GM23338 (cell line): ENCODE data around the gene C10orf71. TPM values are rescaled to one million over a fixed set of nuclear protein-coding genes. Genes with fewer than 3 reads are reported as not detected.

Source experiments
- ATAC-seq: fragments of 200-7000 bp; cut with Tn5 transposase; 3 replicates; pipeline ENCODE4 v1.9.1; 2020
- DNase-seq: peaks from one replicate; pipeline ENCODE4 v3.0.0-alpha.2; 2015; ENCODE audit warnings: low spot score
- H2AFZ ChIP-seq: fragments of 200-600 bp; sonication (generic); 2 replicates; pipeline ENCODE4 v1.8.0; 2016; ENCODE audit warnings: antibody characterized with exemption, mild to moderate bottlenecking, moderate library complexity
- H3F3A ChIP-seq: fragments of 200-600 bp; sonication (generic); replicated peaks from 2 replicates; pipeline ENCODE4 v1.8.0; 2017; ENCODE audit warnings: antibody characterized with exemption, mixed run types, low read depth
- H3K27ac ChIP-seq: fragments of 200-600 bp; sonication (generic); 2 replicates; pipeline ENCODE4 v1.6.1; 2016; ENCODE audit warnings: low read depth
- H3K27me3 ChIP-seq: fragments of 200-600 bp; sonication (generic); 2 replicates; pipeline ENCODE4 v1.8.0; 2016; ENCODE audit warnings: mild to moderate bottlenecking, mixed run types, moderate library complexity; ENCODE audit not compliant: insufficient read depth
- H3K36me3 ChIP-seq: fragments of 200-600 bp; sonication (generic); 2 replicates; pipeline ENCODE4 v1.8.0; 2016; ENCODE audit warnings: mild to moderate bottlenecking; ENCODE audit not compliant: insufficient read depth
- H3K4me1 ChIP-seq: fragments of 200-600 bp; sonication (generic); 2 replicates; pipeline ENCODE4 v1.8.0; 2016; ENCODE audit warnings: mild to moderate bottlenecking, moderate library complexity; ENCODE audit not compliant: insufficient read depth
- H3K4me2 ChIP-seq: fragments of 200-600 bp; sonication (generic); 2 replicates; pipeline ENCODE4 v1.7.1; 2017; ENCODE audit warnings: mixed run types
- H3K4me3 ChIP-seq: fragments of 200-600 bp; sonication (generic); 2 replicates; pipeline ENCODE4 v1.6.1; 2016; ENCODE audit warnings: mixed run types
- H3K79me2 ChIP-seq: fragments of 200-600 bp; sonication (generic); replicated peaks from 2 replicates; pipeline ENCODE4 v1.8.0; 2017; ENCODE audit warnings: mild to moderate bottlenecking; ENCODE audit not compliant: insufficient read depth
- H3K9me2 ChIP-seq: fragments of 200-600 bp; sonication (generic); 2 replicates; pipeline ENCODE4 v1.8.0; 2017; ENCODE audit not compliant: insufficient read depth
- H4K20me1 ChIP-seq: fragments of 200-600 bp; sonication (generic); replicated peaks from 2 replicates; pipeline ENCODE4 v1.8.0; 2017; ENCODE audit warnings: mild to moderate bottlenecking; ENCODE audit not compliant: insufficient read depth
- H3K27ac Mint-ChIP-seq: 2 replicates; pipeline ENCODE4 v1.8.0; 2020; ENCODE audit warnings: inconsistent platforms, mild to moderate bottlenecking, moderate library complexity, mixed read lengths
- H3K27me3 Mint-ChIP-seq: 3 replicates; pipeline ENCODE4 v1.8.0; 2022; ENCODE audit warnings: low read depth, mild to moderate bottlenecking, moderate library complexity, mixed read lengths, inconsistent platforms; ENCODE audit not compliant: insufficient read depth, poor library complexity
- H3K36me3 Mint-ChIP-seq: 3 replicates; pipeline ENCODE4 v1.8.0; 2021; ENCODE audit warnings: low read depth, mild to moderate bottlenecking, inconsistent platforms, moderate library complexity, mixed read lengths
- H3K4me1 Mint-ChIP-seq: 3 replicates; pipeline ENCODE4 v1.8.0; 2020; ENCODE audit warnings: mild to moderate bottlenecking, inconsistent platforms, mixed read lengths
- H3K4me3 Mint-ChIP-seq: 3 replicates; pipeline ENCODE4 v1.8.0; 2021; ENCODE audit warnings: moderate library complexity, mild to moderate bottlenecking, inconsistent platforms, mixed read lengths
- H3K9me3 Mint-ChIP-seq: 3 replicates; pipeline ENCODE4 v1.8.0; 2020; ENCODE audit warnings: moderate library complexity, mild to moderate bottlenecking, inconsistent platforms, mixed read lengths
- CTCF ChIP-seq, 2 experiments: fragments of 200-600 bp in 1 of 2; sonication (generic) in 1 of 2; conservative IDR thresholded peaks; 2 replicates each; pipeline versions ENCODE4 v1.5.1 to v1.6.1; 2016 to 2017; ENCODE audit warnings: antibody characterized with exemption in 2 of 2, low read depth in 2 of 2, mild to moderate bottlenecking in 2 of 2, moderate library complexity in 1 of 2
- ETS1 ChIP-seq: IDR thresholded peaks from 2 replicates; pipeline ENCODE4 v1.6.1; 2016; ENCODE audit warnings: antibody characterized with exemption
- EZH2phosphoT487 ChIP-seq: fragments of 200-600 bp; sonication (generic); IDR thresholded peaks from one replicate; pipeline ENCODE4 v1.8.1; 2018; ENCODE audit warnings: antibody characterized with exemption; ENCODE audit not compliant: unreplicated experiment
- NANOG ChIP-seq: IDR thresholded peaks from 2 replicates; pipeline ENCODE4 v1.6.1; 2016; ENCODE audit warnings: antibody characterized with exemption, borderline replicate concordance
- POLR2AphosphoS5 ChIP-seq: IDR thresholded peaks from 2 replicates; pipeline ENCODE4 v1.6.1; 2016; ENCODE audit warnings: antibody characterized with exemption, low read depth
- REST ChIP-seq: IDR thresholded peaks from one replicate; pipeline ENCODE4 v1.6.1; 2018; ENCODE audit warnings: antibody characterized with exemption; ENCODE audit not compliant: unreplicated experiment
- STAT1 ChIP-seq: IDR thresholded peaks from one replicate; pipeline ENCODE4 v1.6.1; 2016; ENCODE audit warnings: antibody characterized with exemption; ENCODE audit not compliant: unreplicated experiment
- ZNF114 ChIP-seq: fragments of 250-450 bp; sonication (Bioruptor Pico); IDR thresholded peaks from 2 replicates; pipeline ENCODE4 v1.5.0; 2020; ENCODE audit warnings: mild to moderate bottlenecking, moderate library complexity
- polyA plus RNA-seq: library from polyadenylated mRNA; unstranded; fragments of >200 nt; fragmentation: Nextera tagmentation; extraction: Ambion mirVana; gene quantifications from 2 replicates; pipeline ENCODE4 v1.2.1, GENCODE V29; 2016
- total RNA-seq: library from RNA; depleted of rRNA; stranded (reverse); fragments of >200 nt; shearing (Covaris generic); gene quantifications from 2 replicates; pipeline ENCODE4 v1.2.3, GENCODE V29; 2014

The C10orf71 gene
- total and polyA plus RNA-seq, 2 experiments from 2014 or later, result not detected

- Histone ChIP-seq H3F3A (no peaks in the 10 kb centered on the region), H4K20me1 (no peaks in the 10 kb centered on the region), H3K4me1 (peaks cover 11% of the 10 kb centered on the region), H3K79me2 (no peaks in the 10 kb centered on the region), H3K36me3 (no peaks in the 10 kb centered on the region), H3K4me3 (no peak overlapping the region), H3K27me3 (no peaks in the 10 kb centered on the region), H3K4me2 (0 out of 2 replicates have a peak overlapping the region, but pooled peaks have one; percentile 38), H3K9me2 (no peaks in the 10 kb centered on the region), H3K27ac (no peak overlapping the region; the same call in 1 of the 2 replicates), H2AFZ (peak overlapping the region; percentile 95)
- Mint-ChIP-seq H3K27ac (no peak overlapping the region), H3K9me3 (peaks cover 2% of the 10 kb centered on the region; the same call in 1 of the 3 replicates), H3K36me3 (no peaks in the 10 kb centered on the region), H3K4me1 (peaks cover 13% of the 10 kb centered on the region; the same call in 2 of the 3 replicates), H3K27me3 (peaks cover 4% of the 10 kb centered on the region), H3K4me3 (no peak overlapping the region)
- peak; percentile 62 for ATAC-seq
- no peak for TF ChIP-seq ETS1
- TF ChIP-seq CTCF (conservative IDR thresholded peaks at IDR 0.05; ENCODE audit: low read depth in 2 of 2), result no peak
- TF ChIP-seq NANOG, result no peak
- TF ChIP-seq POLR2AphosphoS5, result no peak
- no peak for TF ChIP-seq EZH2phosphoT487
- no peak for TF ChIP-seq STAT1
- peak; percentile 17 for DNase-seq
These were observed 61.6 kb downstream of the C10orf71 start for GRCh38 chr10:49360271-49361177.

GRCh38 chr10:49361178-49361554, 62.2 kb downstream of the C10orf71 start:
- H4K20me1 ChIP-seq, result no peaks in the 10 kb centered on the region
- H3K27me3 ChIP-seq, result no peaks in the 10 kb centered on the region
- no peak overlapping the region for H3K4me2 ChIP-seq
- no peak overlapping the region for H3K27ac ChIP-seq
- no peak overlapping the region for H3K4me3 ChIP-seq
- no peak overlapping the region for H3K4me3 Mint-ChIP-seq
- H3K4me1 ChIP-seq, result peaks cover 11% of the 10 kb centered on the region
- H3K79me2 ChIP-seq, result no peaks in the 10 kb centered on the region
- H3K4me1 Mint-ChIP-seq, result peaks cover 13% of the 10 kb centered on the region; the same call in 2 of the 3 replicates
- H3K27me3 Mint-ChIP-seq, result peaks cover 4% of the 10 kb centered on the region
- H3K9me2 ChIP-seq, result no peaks in the 10 kb centered on the region
- no peaks in the 10 kb centered on the region for H3K36me3 Mint-ChIP-seq
- TF ChIP-seq REST (no peak), ETS1 (no peak), ZNF114 (CRISPR knock-in tag) (no peak), CTCF (conservative IDR thresholded peaks at IDR 0.05; ENCODE audit: low read depth in 2 of 2) (no peak)
- H3F3A ChIP-seq, result no peaks in the 10 kb centered on the region
- no peaks in the 10 kb centered on the region for H3K36me3 ChIP-seq
- no peak overlapping the region for H3K27ac Mint-ChIP-seq
- no peak overlapping the region for H2AFZ ChIP-seq
- ATAC-seq, result no peak
- no peak for DNase-seq
- peaks cover 2% of the 10 kb centered on the region; the same call in 1 of the 3 replicates for H3K9me3 Mint-ChIP-seq
